ENCODE results near the gene SPINK1.
"Not testable (repeated sequence)": the region's sequence is repeated elsewhere in the genome, so short reads cannot be mapped to it uniquely, and the experiment has no call there.

SPINK1 gene

GRCh38 chr5:147842869-147843268, 11.4 kb upstream of the SPINK1 start:
- no peak for TF ChIP-seq POLR2A (IDR thresholded peaks at IDR 0.05; ENCODE audit: low read depth, low read length)
- no peak for FAIRE-seq

GRCh38 chr5:147836439-147836838, 5.0 kb upstream of the SPINK1 start:
- no peak for TF ChIP-seq POLR2A (IDR thresholded peaks at IDR 0.05; ENCODE audit: low read depth, low read length)
- no peak for FAIRE-seq
- DNase-seq (ENCODE audit: insufficient read length, low spot score), result no peak

More at GRCh38 chr5:147842869-147843268, 11.4 kb upstream of the SPINK1 start:
- DNase-seq (ENCODE audit: insufficient read length, low spot score), result no peak

GRCh38 chr5:147835386-147835798, 3.9 kb upstream of the SPINK1 start:
- TF ChIP-seq POLR2A (IDR thresholded peaks at IDR 0.05; ENCODE audit: low read depth, low read length), result no peak
- DNase-seq (ENCODE audit: insufficient read length, low spot score) (no peak), FAIRE-seq (no peak)

- no peak for FAIRE-seq
- no peak for TF ChIP-seq POLR2A (IDR thresholded peaks at IDR 0.05; ENCODE audit: low read depth, low read length)
- DNase-seq (ENCODE audit: insufficient read length, low spot score), result no peak
Measured at GRCh38 chr5:147832541-147832940, 1.1 kb upstream of the SPINK1 start.

GRCh38 chr5:147830035-147830434, 1.4 kb downstream of the SPINK1 start:
- DNase-seq (ENCODE audit: insufficient read length, low spot score) (no peak), FAIRE-seq (no peak)

GRCh38 chr5:147827017-147827416, 4.5 kb downstream of the SPINK1 start:
- not testable (repeated sequence) for FAIRE-seq; DNase-seq (ENCODE audit: insufficient read length, low spot score)

More at GRCh38 chr5:147830035-147830434, 1.4 kb downstream of the SPINK1 start:
- no peak for TF ChIP-seq POLR2A (IDR thresholded peaks at IDR 0.05; ENCODE audit: low read depth, low read length)

GRCh38 chr5:147826361-147826760, 5.1 kb downstream of the SPINK1 start:
- TF ChIP-seq POLR2A (IDR thresholded peaks at IDR 0.05; ENCODE audit: low read depth, low read length), result no peak
- no peak for FAIRE-seq
- no peak for DNase-seq (ENCODE audit: insufficient read length, low spot score)

- FAIRE-seq (peak; percentile 72), DNase-seq (ENCODE audit: insufficient read length, low spot score) (peak; percentile 7)
- TF ChIP-seq POLR2A (IDR thresholded peaks at IDR 0.05; ENCODE audit: low read depth, low read length), result no peak
Measured at GRCh38 chr5:147822686-147823491, 8.6 kb downstream of the SPINK1 start.

GRCh38 chr5:147822222-147822621, 9.2 kb downstream of the SPINK1 start:
- FAIRE-seq; DNase-seq (ENCODE audit: insufficient read length, low spot score): not testable (repeated sequence)

- DNase-seq (ENCODE audit: insufficient read length, low spot score) (no peak), FAIRE-seq (no peak)
- TF ChIP-seq POLR2A (IDR thresholded peaks at IDR 0.05; ENCODE audit: low read depth, low read length), result no peak
Measured at GRCh38 chr5:147821766-147822165, 9.7 kb downstream of the SPINK1 start.

GRCh38 chr5:147819261-147819770, 12.2 kb downstream of the SPINK1 start:
- TF ChIP-seq POLR2A (IDR thresholded peaks at IDR 0.05; ENCODE audit: low read depth, low read length), result no peak
- no peak for FAIRE-seq

GRCh38 chr5:147818290-147818689, 13.2 kb downstream of the SPINK1 start:
- DNase-seq (ENCODE audit: insufficient read length, low spot score) (no peak), FAIRE-seq (no peak)
- no peak for TF ChIP-seq POLR2A (IDR thresholded peaks at IDR 0.05; ENCODE audit: low read depth, low read length)

More at GRCh38 chr5:147819261-147819770, 12.2 kb downstream of the SPINK1 start:
- no peak for DNase-seq (ENCODE audit: insufficient read length, low spot score)

- TF ChIP-seq POLR2A (IDR thresholded peaks at IDR 0.05; ENCODE audit: low read depth, low read length), result no peak
- no peak for DNase-seq (ENCODE audit: insufficient read length, low spot score)
- no peak for FAIRE-seq
Measured at GRCh38 chr5:147813696-147814095, 17.8 kb downstream of the SPINK1 start.

GRCh38 chr5:147809830-147810666, 21.4 kb downstream of the SPINK1 start:
- DNase-seq (ENCODE audit: insufficient read length, low spot score), result no peak
- FAIRE-seq, result no peak
- no peak for TF ChIP-seq POLR2A (IDR thresholded peaks at IDR 0.05; ENCODE audit: low read depth, low read length)

Measured in H54 (cell line).